Transverse colon (tissue), 4 donors: ENCODE data around the gene PRRT3. TPM values are rescaled to one million over a fixed set of nuclear protein-coding genes. Genes with fewer than 3 reads are reported as not detected.

ENCODE experiments used
- DNase-seq: peaks from one replicate; pipeline ENCODE4 v3.0.0-alpha.2; 2019
- H3K27ac ChIP-seq, 4 donors: fragments of 200-600 bp; sonication (generic); 2 replicates each; pipeline ENCODE4 v1.5.1; 2016 to 2018; ENCODE audit warnings: inconsistent platforms in 4 of 4
- H3K27me3 ChIP-seq: fragments of 200-600 bp; sonication (generic); 2 replicates; pipeline ENCODE4 v1.5.1; 2017; ENCODE audit warnings: inconsistent platforms
- H3K36me3 ChIP-seq, 4 donors: fragments of 200-600 bp; sonication (generic); 2 replicates each; pipeline ENCODE4 v1.5.1; 2017 to 2019; ENCODE audit warnings: inconsistent platforms in 4 of 4
- H3K4me1 ChIP-seq, 4 donors: fragments of 200-600 bp; sonication (generic); 2 replicates each; pipeline ENCODE4 v1.5.1; 2017 to 2020; ENCODE audit warnings: inconsistent platforms in 4 of 4
- H3K4me3 ChIP-seq, 4 donors: fragments of 200-600 bp; sonication (generic); 1 replicate in 1 of 4; 2 replicates in 3 of 4; pipeline versions ENCODE4 v1.5.1 to v1.6.1; 2017 to 2019; ENCODE audit warnings: inconsistent platforms in 4 of 4
- H3K9me3 ChIP-seq, 2 donors: fragments of 200-600 bp; sonication (generic); 2 replicates each; pipeline ENCODE4 v1.5.1; 2017 to 2019; ENCODE audit warnings: inconsistent platforms in 2 of 2
- EP300 ChIP-seq: sonication (generic); formaldehyde crosslinking; IDR thresholded peaks from one replicate; pipeline ENCODE4 v1.6.1; 2017; ENCODE audit warnings: antibody characterized with exemption, low read depth
- POLR2A ChIP-seq: fragments of 450-650 bp; IDR thresholded peaks from one replicate; pipeline ENCODE4 v1.6.1; 2016; ENCODE audit warnings: antibody characterized with exemption, mild to moderate bottlenecking, moderate library complexity
- POLR2AphosphoS5 ChIP-seq, 3 donors: sonication (generic); formaldehyde crosslinking; IDR thresholded peaks; one replicate each; pipeline ENCODE4 v1.6.1; 2016; ENCODE audit warnings: antibody characterized with exemption in 3 of 3
- WGBS, 2 donors: methylation state at CpG; one replicate each; pipeline ENCODE4 v1.1.5; 2018; ENCODE audit warnings: low coverage in 1 of 2; 5-methylcytosine and 5-hydroxymethylcytosine counted together
- in situ Hi-C, 4 donors: fragments of 200-750 bp; cut with MboI; loops; one replicate each; pipeline versions ENCODE4 v1.15.0 to v1.15.1; 2017; ENCODE audit warnings: low sequenced_read_pairs in 3 of 4, low pct_ligation_motif_present in 1 of 4, low pct_unique_long_range_greater_than_20kb in 1 of 4
- intact Hi-C: fragments of 100-400 bp; cut with DNase I; formaldehyde crosslinking; loops from one replicate; pipeline ENCODE4 v1.15.1; 2023; ENCODE audit warnings: low total_unique reads
- total RNA-seq, 4 donors: library from RNA; depleted of rRNA; stranded (reverse); fragments of >200 nt; gene quantifications; one replicate each; pipeline ENCODE4 v1.1.0, GENCODE V29; 2016
- TF ChIP-seq, protein P1 (sequence below), 5 experiments: fragments of 200-600 bp in 3 of 5; fragments of 450-650 bp in 2 of 5; sonication (generic) in 3 of 5; IDR thresholded peaks; 1 replicate in 2 of 5; 2 replicates in 3 of 5; pipeline ENCODE4 v1.5.1; 2016 to 2017; ENCODE audit warnings: antibody characterized with exemption in 5 of 5, inconsistent platforms in 3 of 5, mild to moderate bottlenecking in 2 of 5, moderate library complexity in 1 of 5

PRRT3 gene
- total RNA-seq, 4 donors from 2014 or later, result 0.20 to 3.0 (median 1.6) TPM

DNA sequence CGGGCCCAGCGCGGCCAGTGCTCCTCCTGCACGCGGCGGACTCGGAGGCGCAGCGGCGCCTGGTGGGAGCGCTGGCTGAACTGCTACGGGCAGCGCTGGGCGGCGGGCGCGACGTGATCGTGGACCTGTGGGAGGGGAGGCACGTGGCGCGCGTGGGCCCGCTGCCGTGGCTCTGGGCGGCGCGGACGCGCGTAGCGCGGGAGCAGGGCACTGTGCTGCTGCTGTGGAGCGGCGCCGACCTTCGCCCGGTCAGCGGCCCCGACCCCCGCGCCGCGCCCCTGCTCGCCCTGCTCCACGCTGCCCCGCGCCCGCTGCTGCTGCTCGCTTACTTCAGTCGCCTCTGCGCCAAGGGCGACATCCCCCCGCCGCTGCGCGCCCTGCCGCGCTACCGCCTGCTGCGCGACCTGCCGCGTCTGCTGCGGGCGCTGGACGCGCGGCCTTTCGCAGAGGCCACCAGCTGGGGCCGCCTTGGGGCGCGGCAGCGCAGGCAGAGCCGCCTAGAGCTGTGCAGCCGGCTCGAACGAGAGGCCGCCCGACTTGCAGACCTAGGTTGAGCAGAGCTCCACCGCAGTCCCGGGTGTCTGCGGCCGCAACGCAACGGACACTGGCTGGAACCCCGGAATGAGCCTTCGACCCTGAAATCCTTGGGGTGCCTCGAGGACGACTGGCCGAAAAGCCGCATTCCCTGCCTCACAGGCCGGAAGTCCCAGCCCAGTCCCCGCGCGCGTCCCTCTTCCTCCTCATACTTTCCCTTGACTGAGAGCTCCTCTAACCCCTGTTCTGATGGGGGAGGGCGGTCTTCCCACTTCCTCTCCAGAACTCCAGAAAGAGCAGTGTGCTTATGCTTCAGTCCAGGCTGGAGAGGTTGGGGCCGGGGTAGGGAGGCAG is 36.7 kb downstream of the PRRT3 start:
- Histone ChIP-seq H3K4me1 (peaks cover 28 to 44% (median 40%) of the 10 kb centered on the region in 4 donors), H3K27ac (peak overlapping the region; percentile 90 to 95 (median 92)), H3K36me3 (no peaks in the 10 kb centered on the region), H3K9me3 (no peaks in the 10 kb centered on the region), H3K4me3 (peak overlapping the region; percentile 53 to 72 (median 53)), H3K27me3 (no peaks in the 10 kb centered on the region)
- intact Hi-C loops, result loop anchor here (10.0 kb wide), 1 partner anchor 71 kb away; the partner anchor contains the start of gene RPUSD3
- in situ Hi-C loops, result no loop called here
- TF ChIP-seq POLR2A (peak; percentile 48), EP300 (no peak), POLR2AphosphoS5 (IDR thresholded peaks at IDR 0.05) (peak; percentile 14 to 44 (median 41))
- TF ChIP-seq, protein P1, sequence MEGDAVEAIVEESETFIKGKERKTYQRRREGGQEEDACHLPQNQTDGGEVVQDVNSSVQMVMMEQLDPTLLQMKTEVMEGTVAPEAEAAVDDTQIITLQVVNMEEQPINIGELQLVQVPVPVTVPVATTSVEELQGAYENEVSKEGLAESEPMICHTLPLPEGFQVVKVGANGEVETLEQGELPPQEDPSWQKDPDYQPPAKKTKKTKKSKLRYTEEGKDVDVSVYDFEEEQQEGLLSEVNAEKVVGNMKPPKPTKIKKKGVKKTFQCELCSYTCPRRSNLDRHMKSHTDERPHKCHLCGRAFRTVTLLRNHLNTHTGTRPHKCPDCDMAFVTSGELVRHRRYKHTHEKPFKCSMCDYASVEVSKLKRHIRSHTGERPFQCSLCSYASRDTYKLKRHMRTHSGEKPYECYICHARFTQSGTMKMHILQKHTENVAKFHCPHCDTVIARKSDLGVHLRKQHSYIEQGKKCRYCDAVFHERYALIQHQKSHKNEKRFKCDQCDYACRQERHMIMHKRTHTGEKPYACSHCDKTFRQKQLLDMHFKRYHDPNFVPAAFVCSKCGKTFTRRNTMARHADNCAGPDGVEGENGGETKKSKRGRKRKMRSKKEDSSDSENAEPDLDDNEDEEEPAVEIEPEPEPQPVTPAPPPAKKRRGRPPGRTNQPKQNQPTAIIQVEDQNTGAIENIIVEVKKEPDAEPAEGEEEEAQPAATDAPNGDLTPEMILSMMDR (IDR thresholded peaks at IDR 0.05), result peak in 3 of 5 experiments; percentile 49 to 54 (median 50)
- 0 to 1% methylated on average over 3 to 70 of the region's 99 CpGs for WGBS, 2 donors
- peak; percentile 77 for DNase-seq

DNA sequence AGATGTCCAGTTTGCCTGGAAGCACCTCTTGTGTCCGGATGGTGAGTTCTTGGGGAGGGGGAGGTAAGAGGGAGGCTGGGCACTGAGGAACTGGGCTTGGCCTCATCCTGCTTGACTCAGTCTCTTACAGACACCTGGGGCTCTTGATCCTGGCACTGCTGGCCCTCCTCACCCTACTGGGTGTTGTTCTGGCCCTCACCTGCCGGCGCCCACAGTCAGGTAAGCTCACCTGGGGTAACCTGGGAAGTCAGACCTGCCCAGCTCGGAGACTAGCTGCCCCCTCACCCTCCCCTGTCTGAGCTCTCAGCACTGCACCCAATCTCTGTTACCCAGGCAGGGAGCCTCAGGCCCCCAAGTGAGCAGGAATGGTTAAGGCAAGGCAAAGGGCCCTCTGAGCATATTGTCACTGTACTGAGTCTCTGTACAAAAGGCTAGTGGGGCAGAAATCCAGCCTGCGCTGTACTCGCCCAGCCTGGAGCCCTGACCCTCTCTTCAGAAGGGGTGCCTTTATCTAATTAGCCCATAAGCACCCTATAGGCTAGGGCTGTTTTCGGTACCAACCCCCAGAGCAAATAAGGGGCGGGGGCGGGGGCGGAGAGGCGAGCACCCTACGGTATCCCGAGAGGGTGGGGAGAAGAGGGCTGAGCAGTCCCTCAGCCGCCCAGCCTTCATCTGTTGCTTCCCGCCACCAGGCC is 37.5 kb downstream of the PRRT3 start:
- peak overlapping the region in 3 of 4 donors; percentile 53 to 72 (median 53) for H3K4me3 ChIP-seq

DNA sequence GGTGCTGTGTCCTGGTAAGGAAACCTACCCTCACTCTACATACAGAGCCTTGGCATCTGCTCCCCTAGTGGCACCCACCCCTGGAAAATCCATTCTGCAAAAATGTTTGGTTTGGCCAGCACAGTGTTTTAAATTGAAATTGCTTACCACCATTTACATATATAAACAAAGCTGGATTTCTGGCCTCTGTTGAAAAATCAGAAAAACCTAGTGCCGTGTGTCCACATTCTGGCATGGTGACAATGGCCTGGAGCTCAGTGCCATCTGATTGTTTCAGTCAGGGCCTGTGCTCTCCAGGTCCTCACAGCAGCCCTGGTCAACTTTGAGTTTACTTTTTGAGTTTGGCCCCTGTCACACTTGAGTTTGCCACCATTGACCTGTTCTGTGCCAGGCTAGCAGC is 38.2 kb downstream of the PRRT3 start:
- Histone ChIP-seq H3K27me3 (no peaks in the 10 kb centered on the region), H3K4me1 (peaks cover 28 to 44% (median 40%) of the 10 kb centered on the region in 4 donors), H3K9me3 (no peaks in the 10 kb centered on the region), H3K4me3 (no peak overlapping the region), H3K27ac (peak overlapping the region; percentile 90 to 95 (median 92)), H3K36me3 (no peaks in the 10 kb centered on the region)
- intact Hi-C loops (loop anchor here (10.0 kb wide), 1 partner anchor 69 kb away; the partner anchor contains the start of gene RPUSD3), in situ Hi-C loops (no loop called here)
- WGBS, 2 donors, result 67% methylated on average over 1 of the region's 1 CpG; no CpG with 5 or more reads in 1 of the 2 donors
- TF ChIP-seq, protein P1 (IDR thresholded peaks at IDR 0.05), result no peak
- TF ChIP-seq POLR2AphosphoS5 (IDR thresholded peaks at IDR 0.05) (no peak), POLR2A (no peak), EP300 (no peak)
- no peak for DNase-seq

More for the DNA sequence above, 37.5 kb downstream of the PRRT3 start:
- intact Hi-C loops, result loop anchor here (10.0 kb wide), 1 partner anchor 70 kb away; the partner anchor contains the start of gene RPUSD3
- TF ChIP-seq EP300, result no peak
- TF ChIP-seq, protein P1 (IDR thresholded peaks at IDR 0.05), result no peak
- TF ChIP-seq POLR2A, result no peak
- no peak for TF ChIP-seq POLR2AphosphoS5 (IDR thresholded peaks at IDR 0.05)
- Histone ChIP-seq H3K27ac (peak overlapping the region; percentile 90 to 95 (median 92)), H3K9me3 (no peaks in the 10 kb centered on the region), H3K4me1 (peaks cover 28 to 44% (median 40%) of the 10 kb centered on the region in 4 donors), H3K36me3 (no peaks in the 10 kb centered on the region), H3K27me3 (no peaks in the 10 kb centered on the region)
- in situ Hi-C loops, result no loop called here
- WGBS, 2 donors, result 47% methylated on average over 6 of the region's 15 CpGs; no CpG with 5 or more reads in 1 of the 2 donors
- DNase-seq, result no peak

DNA sequence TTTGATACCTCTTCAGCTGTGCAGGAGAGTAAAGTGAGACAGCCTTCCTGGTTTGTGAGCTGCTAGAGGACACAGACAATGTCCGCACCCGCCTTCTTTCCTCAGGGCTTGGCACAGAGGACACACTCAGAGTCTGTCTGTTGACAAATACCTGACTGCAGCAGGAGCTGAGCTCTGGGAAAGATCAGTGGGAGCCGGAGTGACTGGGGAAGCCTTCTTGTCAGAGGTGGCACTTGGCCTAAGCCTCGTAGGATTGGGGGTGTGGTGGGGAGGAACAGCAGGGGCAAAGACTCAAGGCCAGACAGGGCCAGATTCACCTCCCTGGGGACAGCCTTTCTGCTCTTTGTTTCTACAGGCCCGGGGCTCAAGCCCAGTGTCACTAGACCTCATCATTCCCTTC is 38.6 kb downstream of the PRRT3 start:
- Histone ChIP-seq H3K27me3 (no peaks in the 10 kb centered on the region), H3K4me1 (peaks cover 27 to 44% (median 40%) of the 10 kb centered on the region in 4 donors), H3K9me3 (no peaks in the 10 kb centered on the region), H3K27ac (peak overlapping the region in 3 of 4 donors; percentile 7 to 95 (median 20)), H3K4me3 (no peak overlapping the region), H3K36me3 (no peaks in the 10 kb centered on the region)
- intact Hi-C loops (loop anchor here (10.0 kb wide), 1 partner anchor 69 kb away; the partner anchor contains the start of gene RPUSD3), in situ Hi-C loops (no loop called here)
- WGBS, 2 donors, result 73% methylated on average over 5 of the region's 5 CpGs; no CpG with 5 or more reads in 1 of the 2 donors
- TF ChIP-seq POLR2A (no peak), EP300 (no peak), POLR2AphosphoS5 (IDR thresholded peaks at IDR 0.05) (no peak)
- TF ChIP-seq, protein P1 (IDR thresholded peaks at IDR 0.05), result no peak
- no peak for DNase-seq
